ENCODE measurements around the gene IMMP2L.

GRCh38 chr7:111075498-111075897 is 486.8 kb downstream of the IMMP2L start:
- no peak for TF ChIP-seq CTCF (IDR thresholded peaks at IDR 0.05)
- TF ChIP-seq SIN3A (IDR thresholded peaks at IDR 0.05; ENCODE audit: borderline replicate concordance, insufficient read depth, low read depth, low read length) = no peak
- no peak for TF ChIP-seq POLR2AphosphoS5 (IDR thresholded peaks at IDR 0.05; ENCODE audit: low read depth, low read length)
- no peak for TF ChIP-seq REST (IDR thresholded peaks at IDR 0.05; ENCODE audit: insufficient read depth in 1 of 2, low read depth in 2 of 2, low read length in 1 of 2)
- no peak for TF ChIP-seq TCF7L2 (IDR thresholded peaks at IDR 0.05; ENCODE audit: low read depth, low read length)
